ENCODE measurements around the gene PDZD2.

GRCh38 chr5:31992377-31992776 is 353.4 kb downstream of the PDZD2 start:
- TF ChIP-seq CTCF (IDR thresholded peaks at IDR 0.05; ENCODE audit: low read depth, low read length) (no peak), EZH2phosphoT487 (IDR thresholded peaks at IDR 0.05; ENCODE audit: low read depth) (no peak)

Data from OCI-LY3 (cell line).